GM23338 (cell line): ENCODE measurements around the gene DAO. TPM values are rescaled to one million over a fixed set of nuclear protein-coding genes. Genes with fewer than 3 reads are reported as not detected.

Source experiments
- ATAC-seq: fragments of 200-7000 bp; cut with Tn5 transposase; 3 replicates; pipeline ENCODE4 v1.9.1; 2020
- DNase-seq: peaks from one replicate; pipeline ENCODE4 v3.0.0-alpha.2; 2015; ENCODE audit warnings: low spot score
- H2AFZ ChIP-seq: fragments of 200-600 bp; sonication (generic); 2 replicates; pipeline ENCODE4 v1.8.0; 2016; ENCODE audit warnings: antibody characterized with exemption, mild to moderate bottlenecking, moderate library complexity
- H3F3A ChIP-seq: fragments of 200-600 bp; sonication (generic); replicated peaks from 2 replicates; pipeline ENCODE4 v1.8.0; 2017; ENCODE audit warnings: antibody characterized with exemption, mixed run types, low read depth
- H3K27ac ChIP-seq: fragments of 200-600 bp; sonication (generic); 2 replicates; pipeline ENCODE4 v1.6.1; 2016; ENCODE audit warnings: low read depth
- H3K27me3 ChIP-seq: fragments of 200-600 bp; sonication (generic); 2 replicates; pipeline ENCODE4 v1.8.0; 2016; ENCODE audit warnings: mild to moderate bottlenecking, mixed run types, moderate library complexity; ENCODE audit not compliant: insufficient read depth
- H3K36me3 ChIP-seq: fragments of 200-600 bp; sonication (generic); 2 replicates; pipeline ENCODE4 v1.8.0; 2016; ENCODE audit warnings: mild to moderate bottlenecking; ENCODE audit not compliant: insufficient read depth
- H3K4me1 ChIP-seq: fragments of 200-600 bp; sonication (generic); 2 replicates; pipeline ENCODE4 v1.8.0; 2016; ENCODE audit warnings: mild to moderate bottlenecking, moderate library complexity; ENCODE audit not compliant: insufficient read depth
- H3K4me2 ChIP-seq: fragments of 200-600 bp; sonication (generic); 2 replicates; pipeline ENCODE4 v1.7.1; 2017; ENCODE audit warnings: mixed run types
- H3K4me3 ChIP-seq: fragments of 200-600 bp; sonication (generic); 2 replicates; pipeline ENCODE4 v1.6.1; 2016; ENCODE audit warnings: mixed run types
- H3K79me2 ChIP-seq: fragments of 200-600 bp; sonication (generic); replicated peaks from 2 replicates; pipeline ENCODE4 v1.8.0; 2017; ENCODE audit warnings: mild to moderate bottlenecking; ENCODE audit not compliant: insufficient read depth
- H3K9me2 ChIP-seq: fragments of 200-600 bp; sonication (generic); 2 replicates; pipeline ENCODE4 v1.8.0; 2017; ENCODE audit not compliant: insufficient read depth
- H4K20me1 ChIP-seq: fragments of 200-600 bp; sonication (generic); replicated peaks from 2 replicates; pipeline ENCODE4 v1.8.0; 2017; ENCODE audit warnings: mild to moderate bottlenecking; ENCODE audit not compliant: insufficient read depth
- H3K27ac Mint-ChIP-seq: 2 replicates; pipeline ENCODE4 v1.8.0; 2020; ENCODE audit warnings: inconsistent platforms, mild to moderate bottlenecking, moderate library complexity, mixed read lengths
- H3K27me3 Mint-ChIP-seq: 3 replicates; pipeline ENCODE4 v1.8.0; 2022; ENCODE audit warnings: low read depth, mild to moderate bottlenecking, moderate library complexity, mixed read lengths, inconsistent platforms; ENCODE audit not compliant: insufficient read depth, poor library complexity
- H3K36me3 Mint-ChIP-seq: 3 replicates; pipeline ENCODE4 v1.8.0; 2021; ENCODE audit warnings: low read depth, mild to moderate bottlenecking, inconsistent platforms, moderate library complexity, mixed read lengths
- H3K4me1 Mint-ChIP-seq: 3 replicates; pipeline ENCODE4 v1.8.0; 2020; ENCODE audit warnings: mild to moderate bottlenecking, inconsistent platforms, mixed read lengths
- H3K4me3 Mint-ChIP-seq: 3 replicates; pipeline ENCODE4 v1.8.0; 2021; ENCODE audit warnings: moderate library complexity, mild to moderate bottlenecking, inconsistent platforms, mixed read lengths
- H3K9me3 Mint-ChIP-seq: 3 replicates; pipeline ENCODE4 v1.8.0; 2020; ENCODE audit warnings: moderate library complexity, mild to moderate bottlenecking, inconsistent platforms, mixed read lengths
- CREB1 ChIP-seq: fragments of 250-450 bp; sonication (Bioruptor Pico); IDR thresholded peaks from 2 replicates; pipeline ENCODE4 v1.5.0; 2020; ENCODE audit warnings: low read depth, mild to moderate bottlenecking, moderate library complexity
- EZH2 ChIP-seq: fragments of 200-600 bp; sonication (generic); IDR thresholded peaks from one replicate; pipeline ENCODE4 v1.8.0; 2017; ENCODE audit warnings: antibody characterized with exemption, mild to moderate bottlenecking, low read depth; ENCODE audit not compliant: unreplicated experiment
- EZH2phosphoT487 ChIP-seq: fragments of 200-600 bp; sonication (generic); IDR thresholded peaks from one replicate; pipeline ENCODE4 v1.8.1; 2018; ENCODE audit warnings: antibody characterized with exemption; ENCODE audit not compliant: unreplicated experiment
- JUNB ChIP-seq: IDR thresholded peaks from one replicate; pipeline ENCODE4 v1.6.1; 2016; ENCODE audit warnings: antibody characterized with exemption; ENCODE audit not compliant: unreplicated experiment
- NANOG ChIP-seq: IDR thresholded peaks from 2 replicates; pipeline ENCODE4 v1.6.1; 2016; ENCODE audit warnings: antibody characterized with exemption, borderline replicate concordance
- POLR2AphosphoS5 ChIP-seq: IDR thresholded peaks from 2 replicates; pipeline ENCODE4 v1.6.1; 2016; ENCODE audit warnings: antibody characterized with exemption, low read depth
- STAT1 ChIP-seq: IDR thresholded peaks from one replicate; pipeline ENCODE4 v1.6.1; 2016; ENCODE audit warnings: antibody characterized with exemption; ENCODE audit not compliant: unreplicated experiment
- ZNF114 ChIP-seq: fragments of 250-450 bp; sonication (Bioruptor Pico); IDR thresholded peaks from 2 replicates; pipeline ENCODE4 v1.5.0; 2020; ENCODE audit warnings: mild to moderate bottlenecking, moderate library complexity
- ZNF331 ChIP-seq: fragments of 250-450 bp; sonication (Bioruptor Pico); IDR thresholded peaks from 2 replicates; pipeline ENCODE4 v1.5.0; 2020; ENCODE audit warnings: low read depth, mild to moderate bottlenecking, moderate library complexity
- polyA plus RNA-seq: library from polyadenylated mRNA; unstranded; fragments of >200 nt; fragmentation: Nextera tagmentation; extraction: Ambion mirVana; gene quantifications from 2 replicates; pipeline ENCODE4 v1.2.1, GENCODE V29; 2016
- total RNA-seq: library from RNA; depleted of rRNA; stranded (reverse); fragments of >200 nt; shearing (Covaris generic); gene quantifications from 2 replicates; pipeline ENCODE4 v1.2.3, GENCODE V29; 2014
- TF ChIP-seq, protein P1 (sequence below): IDR thresholded peaks from one replicate; pipeline ENCODE4 v1.6.1; 2018; ENCODE audit warnings: antibody characterized with exemption; ENCODE audit not compliant: unreplicated experiment
- TF ChIP-seq, protein P2 (sequence below), 2 experiments: fragments of 200-600 bp in 1 of 2; sonication (generic) in 1 of 2; conservative IDR thresholded peaks; 2 replicates each; pipeline versions ENCODE4 v1.5.1 to v1.6.1; 2016 to 2017; ENCODE audit warnings: antibody characterized with exemption in 2 of 2, low read depth in 2 of 2, mild to moderate bottlenecking in 2 of 2, moderate library complexity in 1 of 2
- TF ChIP-seq, protein P3 (sequence below): fragments of 250-450 bp; sonication (Bioruptor Pico); IDR thresholded peaks from 2 replicates; pipeline ENCODE4 v1.5.0; 2020; ENCODE audit warnings: mild to moderate bottlenecking, moderate library complexity
- TF ChIP-seq, protein P4 (sequence below): IDR thresholded peaks from 2 replicates; pipeline ENCODE4 v1.6.1; 2016; ENCODE audit warnings: antibody characterized with exemption

DAO gene
- total and polyA plus RNA-seq, 2 experiments from 2014 or later: not detected

DNA sequence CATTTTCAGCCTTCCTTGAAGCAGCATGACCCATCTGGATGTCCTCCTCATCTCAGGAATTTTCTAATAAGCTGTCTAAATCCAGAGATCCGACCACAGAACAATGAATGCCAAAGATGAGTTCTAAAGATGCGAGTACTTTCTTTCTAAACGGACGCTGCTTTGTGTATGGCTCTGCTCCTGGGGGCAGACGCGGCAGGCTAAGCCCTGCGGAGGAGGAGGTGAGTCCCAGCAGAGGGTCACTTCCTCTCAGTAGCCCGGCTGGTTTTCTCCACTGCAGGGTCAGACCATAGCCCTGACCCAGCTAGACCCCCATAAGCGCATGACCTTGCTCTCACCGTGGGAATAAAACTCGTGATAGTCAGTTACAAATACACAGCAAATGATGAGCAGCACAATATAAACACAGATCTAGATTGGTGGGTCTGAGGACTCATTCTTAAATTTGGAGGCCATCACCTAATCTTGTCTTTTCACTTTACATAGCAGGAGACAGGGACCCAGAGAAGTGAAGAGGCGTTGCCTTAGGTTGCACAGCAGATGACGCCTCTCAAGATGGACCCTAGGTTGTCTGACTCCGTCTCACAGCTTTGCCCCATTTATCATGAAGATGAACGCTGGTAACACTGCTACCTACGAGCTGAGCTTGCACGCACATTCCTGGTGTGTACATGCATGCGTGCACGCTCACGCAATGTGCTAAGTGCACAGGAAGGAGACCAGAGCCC, 39.1 kb upstream of the DAO start:
- Histone ChIP-seq H3K4me3 (no peak overlapping the region), H3K27ac (0 out of 2 replicates have a peak overlapping the region, but pooled peaks have one; percentile 42), H3K4me1 (peaks cover 19% of the 10 kb centered on the region; the same call in 1 of the 2 replicates), H3K27me3 (no peaks in the 10 kb centered on the region), H3K9me2 (no peaks in the 10 kb centered on the region), H4K20me1 (no peaks in the 10 kb centered on the region), H3F3A (no peaks in the 10 kb centered on the region), H3K79me2 (peaks cover 3% of the 10 kb centered on the region; the same call in 1 of the 2 replicates), H3K4me2 (no peak overlapping the region), H3K36me3 (no peaks in the 10 kb centered on the region), H2AFZ (no peak overlapping the region)
- no peak overlapping the region for H3K27ac Mint-ChIP-seq
- DNase-seq (no peak), ATAC-seq (peak; percentile 42)
- TF ChIP-seq, protein P1, sequence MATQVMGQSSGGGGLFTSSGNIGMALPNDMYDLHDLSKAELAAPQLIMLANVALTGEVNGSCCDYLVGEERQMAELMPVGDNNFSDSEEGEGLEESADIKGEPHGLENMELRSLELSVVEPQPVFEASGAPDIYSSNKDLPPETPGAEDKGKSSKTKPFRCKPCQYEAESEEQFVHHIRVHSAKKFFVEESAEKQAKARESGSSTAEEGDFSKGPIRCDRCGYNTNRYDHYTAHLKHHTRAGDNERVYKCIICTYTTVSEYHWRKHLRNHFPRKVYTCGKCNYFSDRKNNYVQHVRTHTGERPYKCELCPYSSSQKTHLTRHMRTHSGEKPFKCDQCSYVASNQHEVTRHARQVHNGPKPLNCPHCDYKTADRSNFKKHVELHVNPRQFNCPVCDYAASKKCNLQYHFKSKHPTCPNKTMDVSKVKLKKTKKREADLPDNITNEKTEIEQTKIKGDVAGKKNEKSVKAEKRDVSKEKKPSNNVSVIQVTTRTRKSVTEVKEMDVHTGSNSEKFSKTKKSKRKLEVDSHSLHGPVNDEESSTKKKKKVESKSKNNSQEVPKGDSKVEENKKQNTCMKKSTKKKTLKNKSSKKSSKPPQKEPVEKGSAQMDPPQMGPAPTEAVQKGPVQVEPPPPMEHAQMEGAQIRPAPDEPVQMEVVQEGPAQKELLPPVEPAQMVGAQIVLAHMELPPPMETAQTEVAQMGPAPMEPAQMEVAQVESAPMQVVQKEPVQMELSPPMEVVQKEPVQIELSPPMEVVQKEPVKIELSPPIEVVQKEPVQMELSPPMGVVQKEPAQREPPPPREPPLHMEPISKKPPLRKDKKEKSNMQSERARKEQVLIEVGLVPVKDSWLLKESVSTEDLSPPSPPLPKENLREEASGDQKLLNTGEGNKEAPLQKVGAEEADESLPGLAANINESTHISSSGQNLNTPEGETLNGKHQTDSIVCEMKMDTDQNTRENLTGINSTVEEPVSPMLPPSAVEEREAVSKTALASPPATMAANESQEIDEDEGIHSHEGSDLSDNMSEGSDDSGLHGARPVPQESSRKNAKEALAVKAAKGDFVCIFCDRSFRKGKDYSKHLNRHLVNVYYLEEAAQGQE: no peak
- TF ChIP-seq, protein P2, sequence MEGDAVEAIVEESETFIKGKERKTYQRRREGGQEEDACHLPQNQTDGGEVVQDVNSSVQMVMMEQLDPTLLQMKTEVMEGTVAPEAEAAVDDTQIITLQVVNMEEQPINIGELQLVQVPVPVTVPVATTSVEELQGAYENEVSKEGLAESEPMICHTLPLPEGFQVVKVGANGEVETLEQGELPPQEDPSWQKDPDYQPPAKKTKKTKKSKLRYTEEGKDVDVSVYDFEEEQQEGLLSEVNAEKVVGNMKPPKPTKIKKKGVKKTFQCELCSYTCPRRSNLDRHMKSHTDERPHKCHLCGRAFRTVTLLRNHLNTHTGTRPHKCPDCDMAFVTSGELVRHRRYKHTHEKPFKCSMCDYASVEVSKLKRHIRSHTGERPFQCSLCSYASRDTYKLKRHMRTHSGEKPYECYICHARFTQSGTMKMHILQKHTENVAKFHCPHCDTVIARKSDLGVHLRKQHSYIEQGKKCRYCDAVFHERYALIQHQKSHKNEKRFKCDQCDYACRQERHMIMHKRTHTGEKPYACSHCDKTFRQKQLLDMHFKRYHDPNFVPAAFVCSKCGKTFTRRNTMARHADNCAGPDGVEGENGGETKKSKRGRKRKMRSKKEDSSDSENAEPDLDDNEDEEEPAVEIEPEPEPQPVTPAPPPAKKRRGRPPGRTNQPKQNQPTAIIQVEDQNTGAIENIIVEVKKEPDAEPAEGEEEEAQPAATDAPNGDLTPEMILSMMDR (conservative IDR thresholded peaks at IDR 0.05; ENCODE audit: low read depth in 2 of 2): no peak
- TF ChIP-seq EZH2: no peak
- no peak for TF ChIP-seq EZH2phosphoT487
- TF ChIP-seq NANOG: no peak
- TF ChIP-seq STAT1: no peak
- TF ChIP-seq, protein P3, sequence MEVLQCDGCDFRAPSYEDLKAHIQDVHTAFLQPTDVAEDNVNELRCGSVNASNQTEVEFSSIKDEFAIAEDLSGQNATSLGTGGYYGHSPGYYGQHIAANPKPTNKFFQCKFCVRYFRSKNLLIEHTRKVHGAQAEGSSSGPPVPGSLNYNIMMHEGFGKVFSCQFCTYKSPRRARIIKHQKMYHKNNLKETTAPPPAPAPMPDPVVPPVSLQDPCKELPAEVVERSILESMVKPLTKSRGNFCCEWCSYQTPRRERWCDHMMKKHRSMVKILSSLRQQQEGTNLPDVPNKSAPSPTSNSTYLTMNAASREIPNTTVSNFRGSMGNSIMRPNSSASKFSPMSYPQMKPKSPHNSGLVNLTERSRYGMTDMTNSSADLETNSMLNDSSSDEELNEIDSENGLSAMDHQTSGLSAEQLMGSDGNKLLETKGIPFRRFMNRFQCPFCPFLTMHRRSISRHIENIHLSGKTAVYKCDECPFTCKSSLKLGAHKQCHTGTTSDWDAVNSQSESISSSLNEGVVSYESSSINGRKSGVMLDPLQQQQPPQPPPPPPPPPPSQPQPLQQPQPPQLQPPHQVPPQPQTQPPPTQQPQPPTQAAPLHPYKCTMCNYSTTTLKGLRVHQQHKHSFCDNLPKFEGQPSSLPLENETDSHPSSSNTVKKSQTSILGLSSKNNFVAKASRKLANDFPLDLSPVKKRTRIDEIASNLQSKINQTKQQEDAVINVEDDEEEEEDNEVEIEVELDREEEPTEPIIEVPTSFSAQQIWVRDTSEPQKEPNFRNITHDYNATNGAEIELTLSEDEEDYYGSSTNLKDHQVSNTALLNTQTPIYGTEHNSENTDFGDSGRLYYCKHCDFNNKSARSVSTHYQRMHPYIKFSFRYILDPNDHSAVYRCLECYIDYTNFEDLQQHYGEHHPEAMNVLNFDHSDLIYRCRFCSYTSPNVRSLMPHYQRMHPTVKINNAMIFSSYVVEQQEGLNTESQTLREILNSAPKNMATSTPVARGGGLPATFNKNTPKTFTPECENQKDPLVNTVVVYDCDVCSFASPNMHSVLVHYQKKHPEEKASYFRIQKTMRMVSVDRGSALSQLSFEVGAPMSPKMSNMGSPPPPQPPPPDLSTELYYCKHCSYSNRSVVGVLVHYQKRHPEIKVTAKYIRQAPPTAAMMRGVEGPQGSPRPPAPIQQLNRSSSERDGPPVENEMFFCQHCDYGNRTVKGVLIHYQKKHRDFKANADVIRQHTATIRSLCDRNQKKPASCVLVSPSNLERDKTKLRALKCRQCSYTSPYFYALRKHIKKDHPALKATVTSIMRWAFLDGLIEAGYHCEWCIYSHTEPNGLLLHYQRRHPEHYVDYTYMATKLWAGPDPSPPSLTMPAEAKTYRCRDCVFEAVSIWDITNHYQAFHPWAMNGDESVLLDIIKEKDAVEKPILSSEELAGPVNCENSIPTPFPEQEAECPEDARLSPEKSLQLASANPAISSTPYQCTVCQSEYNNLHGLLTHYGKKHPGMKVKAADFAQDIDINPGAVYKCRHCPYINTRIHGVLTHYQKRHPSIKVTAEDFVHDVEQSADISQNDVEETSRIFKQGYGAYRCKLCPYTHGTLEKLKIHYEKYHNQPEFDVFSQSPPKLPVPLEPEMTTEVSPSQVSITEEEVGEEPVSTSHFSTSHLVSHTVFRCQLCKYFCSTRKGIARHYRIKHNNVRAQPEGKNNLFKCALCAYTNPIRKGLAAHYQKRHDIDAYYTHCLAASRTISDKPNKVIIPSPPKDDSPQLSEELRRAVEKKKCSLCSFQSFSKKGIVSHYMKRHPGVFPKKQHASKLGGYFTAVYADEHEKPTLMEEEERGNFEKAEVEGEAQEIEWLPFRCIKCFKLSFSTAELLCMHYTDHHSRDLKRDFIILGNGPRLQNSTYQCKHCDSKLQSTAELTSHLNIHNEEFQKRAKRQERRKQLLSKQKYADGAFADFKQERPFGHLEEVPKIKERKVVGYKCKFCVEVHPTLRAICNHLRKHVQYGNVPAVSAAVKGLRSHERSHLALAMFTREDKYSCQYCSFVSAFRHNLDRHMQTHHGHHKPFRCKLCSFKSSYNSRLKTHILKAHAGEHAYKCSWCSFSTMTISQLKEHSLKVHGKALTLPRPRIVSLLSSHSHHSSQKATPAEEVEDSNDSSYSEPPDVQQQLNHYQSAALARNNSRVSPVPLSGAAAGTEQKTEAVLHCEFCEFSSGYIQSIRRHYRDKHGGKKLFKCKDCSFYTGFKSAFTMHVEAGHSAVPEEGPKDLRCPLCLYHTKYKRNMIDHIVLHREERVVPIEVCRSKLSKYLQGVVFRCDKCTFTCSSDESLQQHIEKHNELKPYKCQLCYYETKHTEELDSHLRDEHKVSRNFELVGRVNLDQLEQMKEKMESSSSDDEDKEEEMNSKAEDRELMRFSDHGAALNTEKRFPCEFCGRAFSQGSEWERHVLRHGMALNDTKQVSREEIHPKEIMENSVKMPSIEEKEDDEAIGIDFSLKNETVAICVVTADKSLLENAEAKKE (CRISPR knock-in tag): no peak
- TF ChIP-seq ZNF114 (CRISPR knock-in tag): no peak
- TF ChIP-seq CREB1 (CRISPR knock-in tag): no peak
- TF ChIP-seq POLR2AphosphoS5: no peak
- TF ChIP-seq ZNF331 (CRISPR knock-in tag): no peak
- no peak for TF ChIP-seq JUNB
- TF ChIP-seq, protein P4, sequence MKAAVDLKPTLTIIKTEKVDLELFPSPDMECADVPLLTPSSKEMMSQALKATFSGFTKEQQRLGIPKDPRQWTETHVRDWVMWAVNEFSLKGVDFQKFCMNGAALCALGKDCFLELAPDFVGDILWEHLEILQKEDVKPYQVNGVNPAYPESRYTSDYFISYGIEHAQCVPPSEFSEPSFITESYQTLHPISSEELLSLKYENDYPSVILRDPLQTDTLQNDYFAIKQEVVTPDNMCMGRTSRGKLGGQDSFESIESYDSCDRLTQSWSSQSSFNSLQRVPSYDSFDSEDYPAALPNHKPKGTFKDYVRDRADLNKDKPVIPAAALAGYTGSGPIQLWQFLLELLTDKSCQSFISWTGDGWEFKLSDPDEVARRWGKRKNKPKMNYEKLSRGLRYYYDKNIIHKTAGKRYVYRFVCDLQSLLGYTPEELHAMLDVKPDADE: no peak
- H3K27me3 Mint-ChIP-seq: peaks cover 9% of the 10 kb centered on the region
- no peaks in the 10 kb centered on the region; the same call in 1 of the 3 replicates for H3K9me3 Mint-ChIP-seq
- no peak overlapping the region for H3K4me3 Mint-ChIP-seq
- peaks cover 25% of the 10 kb centered on the region for H3K4me1 Mint-ChIP-seq
- H3K36me3 Mint-ChIP-seq: peaks cover 18% of the 10 kb centered on the region
